Naive B cell (primary cell): Measurements from ENCODE around the gene DAZAP1. TPM values are rescaled to one million over a fixed set of nuclear protein-coding genes. Genes with fewer than 3 reads are reported as not detected.
"Not testable (repeated sequence)": the region's sequence is repeated elsewhere in the genome, so short reads cannot be mapped to it uniquely, and the experiment has no call there.

Experiments used
- ATAC-seq, 2 donors: fragments of 150-1000 bp; cut with Tn5 transposase; 2 replicates each; pipeline ENCODE4 v1.10.0; 2021; ENCODE audit warnings: low read depth in 2 of 2, mild to moderate bottlenecking in 2 of 2, moderate library complexity in 2 of 2
- DNase-seq: peaks from one replicate; pipeline ENCODE4 v3.0.0; 2022
- H3K27ac Mint-ChIP-seq, 6 donors: one replicate each; pipeline ENCODE4 v1.8.0; 2020 to 2022; ENCODE audit warnings: mild to moderate bottlenecking in 6 of 6, mixed read lengths in 6 of 6, moderate library complexity in 5 of 6, inconsistent platforms in 2 of 6
- H3K27me3 Mint-ChIP-seq, 3 donors: one replicate each; pipeline ENCODE4 v1.8.0; 2021 to 2022; ENCODE audit warnings: mixed read lengths in 3 of 3, mild to moderate bottlenecking in 1 of 3
- H3K36me3 Mint-ChIP-seq, 2 donors: one replicate each; pipeline ENCODE4 v1.8.0; 2020 to 2022; ENCODE audit warnings: mixed read lengths in 2 of 2, inconsistent platforms in 1 of 2, mild to moderate bottlenecking in 1 of 2
- H3K4me1 Mint-ChIP-seq, 3 donors: one replicate each; pipeline ENCODE4 v1.8.0; 2020 to 2022; ENCODE audit warnings: mixed read lengths in 3 of 3, inconsistent platforms in 1 of 3, mild to moderate bottlenecking in 1 of 3, moderate library complexity in 1 of 3
- H3K4me3 Mint-ChIP-seq, 8 donors: one replicate each; pipeline ENCODE4 v1.8.0; 2020 to 2022; ENCODE audit warnings: mild to moderate bottlenecking in 8 of 8, mixed read lengths in 8 of 8, moderate library complexity in 8 of 8, inconsistent platforms in 2 of 8
- H3K9me3 Mint-ChIP-seq, 7 donors: one replicate each; pipeline ENCODE4 v1.8.0; 2020 to 2022; ENCODE audit warnings: mixed read lengths in 7 of 7, mild to moderate bottlenecking in 5 of 7, inconsistent platforms in 2 of 7, moderate library complexity in 1 of 7
- polyA plus RNA-seq, 6 donors: library from polyadenylated mRNA; unstranded; fragments of 300-500 nt; fragmentation: Illumina TruSeq; gene quantifications; one replicate each; pipeline ENCODE4 v1.2.3, GENCODE V29; 2021; ENCODE audit warnings: low read depth in 6 of 6

The DAZAP1 gene
- polyA plus RNA-seq, 6 donors from 2014 or later = 3.6 to 7.5 (median 6.2) TPM

DNA sequence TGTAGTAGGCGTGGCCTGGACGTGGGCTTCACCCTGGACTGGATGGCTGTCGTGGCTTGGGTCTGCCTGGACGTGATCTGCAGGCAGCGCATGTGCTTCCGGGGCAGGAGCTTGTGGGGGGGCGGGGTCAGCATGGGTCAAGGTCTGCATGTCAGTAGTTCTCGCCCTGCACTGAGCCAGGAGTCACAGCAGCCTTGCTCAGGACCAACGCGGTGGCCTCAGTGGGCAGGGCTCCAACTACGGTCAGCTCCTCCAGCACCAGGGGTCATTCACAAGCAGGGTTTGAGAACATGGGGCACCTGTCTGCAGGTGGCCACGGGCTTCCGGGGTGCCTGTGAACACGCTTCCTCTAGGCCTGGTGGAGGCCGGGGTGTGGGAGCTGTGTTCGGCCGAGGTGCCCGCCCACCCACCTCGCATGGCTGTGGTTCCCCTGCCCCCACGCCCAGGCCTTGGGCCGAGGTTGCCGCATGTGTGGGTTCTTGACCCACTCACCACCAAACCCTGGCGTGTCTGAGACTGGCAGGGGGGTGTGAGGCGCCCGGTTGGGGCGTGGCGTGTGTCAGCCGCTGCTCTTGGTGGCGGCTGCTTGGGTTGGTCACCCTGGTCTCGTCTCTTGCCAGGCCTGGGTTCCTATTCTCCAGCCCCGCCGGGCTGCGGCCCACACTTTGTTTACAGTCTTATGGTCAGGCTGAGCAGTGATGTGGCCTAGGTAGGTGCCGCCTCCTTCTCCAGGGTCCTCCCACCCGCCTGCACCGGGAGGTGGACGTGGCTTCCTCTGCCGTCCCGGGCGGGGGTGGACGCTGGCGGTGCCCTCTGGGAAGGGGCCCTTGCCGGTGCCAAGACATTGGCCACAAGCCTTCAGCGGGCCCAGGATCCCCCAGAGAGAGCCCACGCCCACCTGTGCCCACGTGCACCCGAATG lies 26.0 kb downstream of the DAZAP1 start:
- Mint-ChIP-seq H3K36me3 (no peaks in the 10 kb centered on the region), H3K27me3 (no peaks in the 10 kb centered on the region), H3K9me3 (no peaks in the 10 kb centered on the region), H3K4me1 (peaks cover 4 to 9% (median 5%) of the 10 kb centered on the region in 3 donors), H3K4me3 (no peak overlapping the region), H3K27ac (no peak overlapping the region)
- ATAC-seq = no peak
- DNase-seq = no peak

- ATAC-seq (no peak), DNase-seq (no peak)
- Mint-ChIP-seq H3K4me1 (peaks cover 4 to 9% (median 7%) of the 10 kb centered on the region in 3 donors), H3K27ac (no peak overlapping the region), H3K9me3 (no peaks in the 10 kb centered on the region), H3K4me3 (no peak overlapping the region), H3K36me3 (no peaks in the 10 kb centered on the region), H3K27me3 (no peaks in the 10 kb centered on the region)
These were observed 26.6 kb downstream of the DAZAP1 start for GRCh38 chr19:1434040-1434366.

DNA sequence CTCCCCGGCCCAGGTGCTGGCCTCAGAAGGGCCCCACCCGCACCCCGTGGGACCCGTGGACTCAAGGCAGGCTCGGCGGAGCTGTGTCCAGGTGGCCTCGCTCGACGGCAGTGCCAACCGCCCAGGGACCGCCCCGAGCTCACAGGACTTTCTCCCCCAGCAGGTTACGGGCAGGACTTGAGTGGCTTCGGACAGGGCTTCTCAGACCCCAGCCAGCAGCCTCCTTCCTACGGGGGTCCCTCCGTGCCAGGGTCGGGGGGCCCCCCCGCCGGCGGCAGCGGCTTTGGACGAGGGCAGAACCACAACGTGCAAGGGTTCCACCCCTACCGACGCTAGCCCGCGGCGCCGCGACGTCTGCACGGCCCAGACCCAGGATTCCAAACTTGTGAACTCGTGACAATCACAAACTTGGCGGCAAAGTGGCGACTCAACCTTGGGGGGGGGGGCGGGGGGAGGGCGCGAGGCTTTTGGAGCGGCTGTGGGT lies 27.2 kb downstream of the DAZAP1 start:
- no peak overlapping the region for H3K4me3 Mint-ChIP-seq
- no peak overlapping the region for H3K27ac Mint-ChIP-seq
- ATAC-seq (no peak), DNase-seq (no peak)
- H3K27me3 Mint-ChIP-seq = no peaks in the 10 kb centered on the region
- H3K4me1 Mint-ChIP-seq = peaks cover 7 to 15% (median 8%) of the 10 kb centered on the region in 3 donors
- H3K9me3 Mint-ChIP-seq = no peaks in the 10 kb centered on the region
- H3K36me3 Mint-ChIP-seq = no peaks in the 10 kb centered on the region

GRCh38 chr19:1435378-1435989 lies 28.1 kb downstream of the DAZAP1 start:
- H3K27ac Mint-ChIP-seq = peak overlapping the region in 3 of 6 donors; percentile 41 to 78 (median 75)
- H3K36me3 Mint-ChIP-seq = no peaks in the 10 kb centered on the region
- H3K9me3 Mint-ChIP-seq = no peaks in the 10 kb centered on the region
- ATAC-seq (no peak), DNase-seq (no peak)
- peaks cover 12 to 20% (median 17%) of the 10 kb centered on the region in 3 donors for H3K4me1 Mint-ChIP-seq
- no peaks in the 10 kb centered on the region for H3K27me3 Mint-ChIP-seq
- peak overlapping the region in 1 of 8 donors; percentile 54 for H3K4me3 Mint-ChIP-seq

DNA sequence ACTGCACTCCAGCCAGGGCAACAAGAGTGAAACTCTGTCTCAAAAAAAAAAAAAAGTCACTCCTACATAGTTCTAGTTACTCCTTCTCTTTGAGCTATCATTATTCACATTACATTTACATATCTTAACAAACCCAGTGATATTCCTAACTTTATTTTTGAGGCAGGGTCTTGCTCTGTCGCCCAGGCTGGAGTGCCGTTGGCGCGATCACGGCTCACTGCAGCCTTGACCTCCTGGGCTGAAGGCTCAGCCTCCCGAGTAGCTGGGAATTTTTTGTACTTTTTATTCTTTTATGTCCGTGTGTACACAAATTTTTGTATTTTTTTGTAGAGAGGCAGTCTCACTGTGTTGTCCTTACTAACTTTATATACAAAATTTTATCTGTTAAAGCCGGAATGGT lies 30.2 kb downstream of the DAZAP1 start:
- H3K36me3 Mint-ChIP-seq = no peaks in the 10 kb centered on the region
- H3K9me3 Mint-ChIP-seq = no peaks in the 10 kb centered on the region
- no peak for ATAC-seq

GRCh38 chr19:1438035-1438932 lies 30.9 kb downstream of the DAZAP1 start, which contains the start of gene RPS15:
RPS15 (plus strand) TSS chr19:1438396; CDS start chr19:1438426, 30 bp downstream.
- H3K4me3 Mint-ChIP-seq = peak within 1 kb of the TSS; percentile 97 to 100 (median 98)
- H3K4me1 Mint-ChIP-seq = peaks cover 12 to 26% (median 24%) of the 10 kb centered on the region in 3 donors
- ATAC-seq = peak; percentile 84 to 86
- no peaks in the 10 kb centered on the region for H3K9me3 Mint-ChIP-seq
- DNase-seq = peak; percentile 95
- H3K27ac Mint-ChIP-seq = peak within 1 kb of the TSS; percentile 82 to 100 (median 99)
- H3K27me3 Mint-ChIP-seq = no peaks in the 10 kb centered on the region
- no peaks in the 10 kb centered on the region for H3K36me3 Mint-ChIP-seq

More for the DNA sequence above, 30.2 kb downstream of the DAZAP1 start:
- H3K4me3 Mint-ChIP-seq = peak overlapping the region in 5 of 8 donors; percentile 98 to 99 (median 98)
- DNase-seq = no peak
- peak overlapping the region in 3 of 6 donors; percentile 10 to 100 (median 99) for H3K27ac Mint-ChIP-seq
- H3K27me3 Mint-ChIP-seq = no peaks in the 10 kb centered on the region
- H3K4me1 Mint-ChIP-seq = peaks cover 12 to 26% (median 24%) of the 10 kb centered on the region in 3 donors

- Mint-ChIP-seq H3K4me1 (peaks cover 12 to 26% (median 24%) of the 10 kb centered on the region in 3 donors), H3K27ac (peak overlapping the region; percentile 76 to 100 (median 94)), H3K36me3 (no peaks in the 10 kb centered on the region), H3K4me3 (peak overlapping the region; percentile 97 to 100 (median 98)), H3K9me3 (no peaks in the 10 kb centered on the region), H3K27me3 (no peaks in the 10 kb centered on the region)
- ATAC-seq (peak in 1 of 2 donors; percentile 1), DNase-seq (no peak)
These were observed 31.6 kb downstream of the DAZAP1 start for GRCh38 chr19:1438933-1439354.

GRCh38 chr19:1439525-1440417 lies 32.4 kb downstream of the DAZAP1 start:
- H3K36me3 Mint-ChIP-seq, H3K9me3 Mint-ChIP-seq: not testable (repeated sequence)

GRCh38 chr19:1440418-1440801 lies 33.0 kb downstream of the DAZAP1 start:
- H3K4me3 Mint-ChIP-seq = peak overlapping the region; percentile 42 to 100 (median 90)
- H3K27ac Mint-ChIP-seq = peak overlapping the region in 3 of 6 donors; percentile 65 to 99 (median 70)
- no peaks in the 10 kb centered on the region for H3K36me3 Mint-ChIP-seq
- H3K9me3 Mint-ChIP-seq = no peaks in the 10 kb centered on the region
- H3K4me1 Mint-ChIP-seq = peaks cover 12 to 36% (median 32%) of the 10 kb centered on the region in 3 donors
- DNase-seq (no peak), ATAC-seq (no peak)
- peaks cover 0 to 2% (median 0%) of the 10 kb centered on the region in 3 donors for H3K27me3 Mint-ChIP-seq

More at GRCh38 chr19:1439525-1440417, 32.4 kb downstream of the DAZAP1 start:
- ATAC-seq, DNase-seq, H3K27me3 Mint-ChIP-seq: not testable (repeated sequence)
- Mint-ChIP-seq H3K4me3 (peak overlapping the region; percentile 97 to 100 (median 98)), H3K27ac (peak overlapping the region; percentile 56 to 99 (median 82)), H3K4me1 (peaks cover 12 to 31% (median 29%) of the 10 kb centered on the region in 3 donors)

DNA sequence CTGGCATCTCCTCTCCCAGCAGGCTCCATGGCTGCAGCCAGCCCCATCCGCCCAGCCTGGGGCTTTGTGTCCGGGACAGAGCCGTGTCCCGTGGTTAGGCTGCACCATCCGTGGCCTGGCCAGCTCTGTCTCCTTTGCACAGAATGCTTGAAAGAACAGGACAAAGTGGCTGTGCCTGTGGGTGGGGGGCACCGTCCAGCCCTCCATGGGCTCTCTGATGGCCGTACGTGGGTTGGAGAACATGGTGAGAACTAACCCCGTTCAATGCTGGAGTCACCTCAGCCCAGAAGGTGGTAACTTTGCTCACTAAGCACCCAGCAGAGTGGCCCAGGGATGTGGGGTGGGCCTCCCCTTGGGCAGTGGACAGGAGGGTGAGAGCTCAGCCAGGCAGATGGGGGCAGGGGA lies 33.6 kb downstream of the DAZAP1 start:
- Mint-ChIP-seq H3K4me1 (peaks cover 12 to 38% (median 32%) of the 10 kb centered on the region in 3 donors), H3K27ac (peak overlapping the region in 1 of 6 donors; percentile 99)

GRCh38 chr19:1441677-1442438 lies 34.5 kb downstream of the DAZAP1 start:
- H3K27me3 Mint-ChIP-seq = peaks cover 0 to 7% (median 0%) of the 10 kb centered on the region in 3 donors
- no peak for ATAC-seq
- peak overlapping the region in 5 of 8 donors; percentile 61 to 84 (median 79) for H3K4me3 Mint-ChIP-seq
- peak overlapping the region in 2 of 6 donors; percentile 34 to 59 for H3K27ac Mint-ChIP-seq
- H3K4me1 Mint-ChIP-seq = peaks cover 12 to 38% (median 32%) of the 10 kb centered on the region in 3 donors
- no peaks in the 10 kb centered on the region for H3K9me3 Mint-ChIP-seq
- no peak for DNase-seq
- no peaks in the 10 kb centered on the region for H3K36me3 Mint-ChIP-seq

More for the DNA sequence above, 33.6 kb downstream of the DAZAP1 start:
- Mint-ChIP-seq H3K9me3 (no peaks in the 10 kb centered on the region), H3K27me3 (peaks cover 0 to 5% (median 0%) of the 10 kb centered on the region in 3 donors), H3K36me3 (no peaks in the 10 kb centered on the region), H3K4me3 (peak overlapping the region in 5 of 8 donors; percentile 16 to 100 (median 99))
- no peak for ATAC-seq
- no peak for DNase-seq
